PC-9 (cell line): Measurements from ENCODE around the gene ASXL1. TPM values are rescaled to one million over a fixed set of nuclear protein-coding genes. Genes with fewer than 3 reads are reported as not detected.

Source experiments
- BruUV-seq: library from RNA; stranded (reverse); fragments of 400-500 nt; replicated peaks from 2 replicates; lab custom pipeline; 2021; lab: Mats Ljungman, UMichigan
- CTCF ChIA-PET: fragments of 300-600 bp; sonication (Branson Sonifier 250); formaldehyde crosslinking; loops from one replicate; lab custom pipeline; 2022; ENCODE audit warnings: antibody characterized with exemption; lab: Charles Lee
- POLR2A ChIA-PET: fragments of 300-600 bp; sonication (Branson Sonifier 250); formaldehyde crosslinking; loops from one replicate; lab custom pipeline; 2022; ENCODE audit warnings: antibody characterized with exemption; ENCODE audit not compliant: unreplicated experiment; lab: Charles Lee
- DNase-seq, 2 experiments: peaks; one replicate each; pipeline versions ENCODE4 v3.0.0 to v3.0.0-alpha.2; 2015 to 2022; ENCODE audit warnings: mixed read lengths in 1 of 2
- H2AFZ ChIP-seq: fragments of 200-600 bp; sonication (generic); 2 replicates; pipeline ENCODE4 v1.8.1; 2017; ENCODE audit warnings: antibody characterized with exemption
- H3F3A ChIP-seq: fragments of 200-600 bp; sonication (generic); 2 replicates; pipeline ENCODE4 v1.8.1; 2017; ENCODE audit warnings: antibody characterized with exemption, mild to moderate bottlenecking, low read depth; ENCODE audit not compliant: insufficient read depth
- H3K27ac ChIP-seq: fragments of 200-600 bp; sonication (generic); 2 replicates; pipeline ENCODE4 v1.6.1; 2016; ENCODE audit warnings: mixed run types
- H3K27me3 ChIP-seq: fragments of 200-600 bp; sonication (generic); 2 replicates; pipeline ENCODE4 v1.6.1; 2016; ENCODE audit warnings: low read depth, mixed run types; ENCODE audit not compliant: insufficient read depth
- H3K36me3 ChIP-seq: fragments of 200-600 bp; sonication (generic); 2 replicates; pipeline ENCODE4 v1.6.1; 2016; ENCODE audit warnings: low read depth, mixed run types
- H3K4me1 ChIP-seq: fragments of 200-600 bp; sonication (generic); replicated peaks from 2 replicates; pipeline ENCODE4 v1.6.1; 2016; ENCODE audit warnings: mixed run types; ENCODE audit not compliant: insufficient read depth
- H3K4me2 ChIP-seq: fragments of 200-600 bp; sonication (generic); 2 replicates; pipeline ENCODE4 v1.6.1; 2017; ENCODE audit warnings: mixed run types
- H3K4me3 ChIP-seq: fragments of 200-600 bp; sonication (generic); 2 replicates; pipeline ENCODE4 v1.6.1; 2016; ENCODE audit warnings: mixed run types
- H3K79me2 ChIP-seq: fragments of 200-600 bp; sonication (generic); 2 replicates; pipeline ENCODE4 v1.6.1; 2017; ENCODE audit warnings: low read depth, mixed run types
- H3K9me2 ChIP-seq: fragments of 200-600 bp; sonication (generic); 2 replicates; pipeline ENCODE4 v1.8.1; 2017; ENCODE audit warnings: mild to moderate bottlenecking; ENCODE audit not compliant: insufficient read depth
- H3K9me3 ChIP-seq: fragments of 200-600 bp; sonication (generic); 2 replicates; pipeline ENCODE4 v1.8.1; 2016; ENCODE audit warnings: low read depth; ENCODE audit not compliant: insufficient read depth
- H4K20me1 ChIP-seq: fragments of 200-600 bp; sonication (generic); 2 replicates; pipeline ENCODE4 v1.8.1; 2017; ENCODE audit not compliant: insufficient read depth
- EZH2 ChIP-seq: fragments of 200-600 bp; sonication (generic); IDR thresholded peaks from 2 replicates; pipeline ENCODE4 v1.8.0; 2017; ENCODE audit warnings: antibody characterized with exemption, low read depth
- intact Hi-C: fragments of 100-400 bp; cut with micrococcal nuclease; formaldehyde crosslinking; loops from one replicate; pipeline ENCODE4 v1.10.0; 2022; ENCODE audit not compliant: unreplicated experiment
- total RNA-seq: library from RNA; stranded (reverse); gene quantifications from 2 replicates; pipeline ENCODE4 v1.2.3, GENCODE V29; 2021
- TF ChIP-seq, protein P1 (sequence below): fragments of 200-600 bp; sonication (generic); conservative IDR thresholded peaks from 2 replicates; pipeline ENCODE4 v1.6.1; 2017; ENCODE audit warnings: mixed run types, antibody characterized with exemption, mild to moderate bottlenecking, moderate library complexity

The ASXL1 gene
- total RNA-seq, 1 experiment from 2014 or later: 123 TPM

DNA sequence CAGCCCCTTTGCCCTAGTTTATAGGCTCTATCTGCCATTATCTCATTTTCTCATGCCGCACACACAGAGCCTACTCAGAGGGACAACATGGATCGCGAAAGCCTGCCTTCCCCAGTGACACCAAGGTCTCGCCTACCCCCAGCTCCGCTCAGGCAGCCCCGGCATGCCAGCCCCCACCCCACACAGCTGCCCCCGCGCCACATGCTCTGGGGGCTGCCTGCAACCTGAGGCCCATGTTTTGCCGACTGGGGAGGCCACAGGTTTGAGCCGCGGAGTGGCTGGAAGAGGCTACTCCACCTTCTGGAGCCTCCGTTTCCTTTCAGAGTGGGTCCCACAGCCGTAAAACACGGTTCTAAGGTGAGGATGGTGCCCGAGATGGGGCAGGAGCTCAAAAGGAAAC is 102.1 kb downstream of the ASXL1 start:
- TF ChIP-seq, protein P1, sequence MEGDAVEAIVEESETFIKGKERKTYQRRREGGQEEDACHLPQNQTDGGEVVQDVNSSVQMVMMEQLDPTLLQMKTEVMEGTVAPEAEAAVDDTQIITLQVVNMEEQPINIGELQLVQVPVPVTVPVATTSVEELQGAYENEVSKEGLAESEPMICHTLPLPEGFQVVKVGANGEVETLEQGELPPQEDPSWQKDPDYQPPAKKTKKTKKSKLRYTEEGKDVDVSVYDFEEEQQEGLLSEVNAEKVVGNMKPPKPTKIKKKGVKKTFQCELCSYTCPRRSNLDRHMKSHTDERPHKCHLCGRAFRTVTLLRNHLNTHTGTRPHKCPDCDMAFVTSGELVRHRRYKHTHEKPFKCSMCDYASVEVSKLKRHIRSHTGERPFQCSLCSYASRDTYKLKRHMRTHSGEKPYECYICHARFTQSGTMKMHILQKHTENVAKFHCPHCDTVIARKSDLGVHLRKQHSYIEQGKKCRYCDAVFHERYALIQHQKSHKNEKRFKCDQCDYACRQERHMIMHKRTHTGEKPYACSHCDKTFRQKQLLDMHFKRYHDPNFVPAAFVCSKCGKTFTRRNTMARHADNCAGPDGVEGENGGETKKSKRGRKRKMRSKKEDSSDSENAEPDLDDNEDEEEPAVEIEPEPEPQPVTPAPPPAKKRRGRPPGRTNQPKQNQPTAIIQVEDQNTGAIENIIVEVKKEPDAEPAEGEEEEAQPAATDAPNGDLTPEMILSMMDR: no peak
- TF ChIP-seq EZH2: no peak
- Histone ChIP-seq H3K9me3 (no peaks in the 10 kb centered on the region), H3K27me3 (no peaks in the 10 kb centered on the region), H3K9me2 (no peaks in the 10 kb centered on the region), H2AFZ (no peak overlapping the region), H3F3A (peaks cover 2% of the 10 kb centered on the region; the same call in 1 of the 2 replicates), H4K20me1 (peaks cover 5% of the 10 kb centered on the region; the same call in 1 of the 2 replicates), H3K4me1 (no peaks in the 10 kb centered on the region), H3K4me2 (no peak overlapping the region), H3K36me3 (no peaks in the 10 kb centered on the region), H3K27ac (no peak overlapping the region), H3K79me2 (peaks cover 9% of the 10 kb centered on the region; the same call in 1 of the 2 replicates), H3K4me3 (no peak overlapping the region)
- no peak for DNase-seq
- ChIA-PET POLR2A (no interaction called here), CTCF (no interaction called here)
- intact Hi-C loops: no loop called here
- no TSS peak for BruUV-seq

DNA sequence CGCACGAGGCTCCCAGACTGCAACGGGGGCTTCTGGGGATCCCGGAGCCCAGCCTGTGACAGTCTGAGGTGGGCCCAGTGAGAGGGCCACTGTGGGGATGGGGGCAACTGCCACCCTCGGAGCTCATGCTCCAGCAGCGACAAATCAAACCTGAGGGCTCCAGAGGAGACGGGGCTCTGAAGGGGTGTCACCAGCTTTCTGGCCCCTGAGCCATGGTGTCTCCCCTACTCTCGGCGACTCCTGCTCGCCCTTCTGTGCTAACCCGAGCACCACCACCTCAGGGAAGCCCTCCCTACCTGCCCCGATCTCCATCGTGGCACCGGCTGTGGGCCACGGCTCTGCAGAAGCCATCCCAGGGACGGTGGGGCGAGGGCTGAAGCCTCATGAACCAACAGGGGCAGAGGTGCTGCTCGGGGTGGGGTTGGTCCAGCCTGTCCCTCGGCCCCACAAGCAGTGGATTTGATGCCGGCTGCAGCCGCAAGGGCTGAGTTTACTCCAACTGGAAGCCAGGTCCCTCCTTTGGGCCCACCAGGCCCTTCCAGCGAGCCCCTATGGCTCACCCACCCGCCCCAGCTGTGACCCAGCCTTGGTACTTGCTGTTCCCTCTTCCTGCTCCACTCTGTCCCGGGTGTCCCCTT is 102.7 kb downstream of the ASXL1 start:
- TF ChIP-seq, protein P1: no peak
- no peak for TF ChIP-seq EZH2
- ChIA-PET CTCF (interaction anchor here (0.5 kb wide), 1 partner anchor 293 kb away, joined by 6 read pairs; no protein-coding TSS in a partner anchor), POLR2A (no interaction called here)
- no peak for DNase-seq
- no peak overlapping the region for H3K4me2 ChIP-seq
- peaks cover 4% of the 10 kb centered on the region; the same call in 1 of the 2 replicates for H4K20me1 ChIP-seq
- no peak overlapping the region for H3K4me3 ChIP-seq
- H3K36me3 ChIP-seq: no peaks in the 10 kb centered on the region
- H3K9me2 ChIP-seq: no peaks in the 10 kb centered on the region
- BruUV-seq: no TSS peak
- H3K4me1 ChIP-seq: peaks cover 1% of the 10 kb centered on the region; the same call in 1 of the 2 replicates
- intact Hi-C loops: no loop called here
- no peak overlapping the region for H3K27ac ChIP-seq
- peaks cover 6% of the 10 kb centered on the region; the same call in 1 of the 2 replicates for H3F3A ChIP-seq
- H3K9me3 ChIP-seq: no peaks in the 10 kb centered on the region
- H3K79me2 ChIP-seq: peaks cover 10% of the 10 kb centered on the region; the same call in 1 of the 2 replicates
- no peaks in the 10 kb centered on the region for H3K27me3 ChIP-seq
- no peak overlapping the region for H2AFZ ChIP-seq

DNA sequence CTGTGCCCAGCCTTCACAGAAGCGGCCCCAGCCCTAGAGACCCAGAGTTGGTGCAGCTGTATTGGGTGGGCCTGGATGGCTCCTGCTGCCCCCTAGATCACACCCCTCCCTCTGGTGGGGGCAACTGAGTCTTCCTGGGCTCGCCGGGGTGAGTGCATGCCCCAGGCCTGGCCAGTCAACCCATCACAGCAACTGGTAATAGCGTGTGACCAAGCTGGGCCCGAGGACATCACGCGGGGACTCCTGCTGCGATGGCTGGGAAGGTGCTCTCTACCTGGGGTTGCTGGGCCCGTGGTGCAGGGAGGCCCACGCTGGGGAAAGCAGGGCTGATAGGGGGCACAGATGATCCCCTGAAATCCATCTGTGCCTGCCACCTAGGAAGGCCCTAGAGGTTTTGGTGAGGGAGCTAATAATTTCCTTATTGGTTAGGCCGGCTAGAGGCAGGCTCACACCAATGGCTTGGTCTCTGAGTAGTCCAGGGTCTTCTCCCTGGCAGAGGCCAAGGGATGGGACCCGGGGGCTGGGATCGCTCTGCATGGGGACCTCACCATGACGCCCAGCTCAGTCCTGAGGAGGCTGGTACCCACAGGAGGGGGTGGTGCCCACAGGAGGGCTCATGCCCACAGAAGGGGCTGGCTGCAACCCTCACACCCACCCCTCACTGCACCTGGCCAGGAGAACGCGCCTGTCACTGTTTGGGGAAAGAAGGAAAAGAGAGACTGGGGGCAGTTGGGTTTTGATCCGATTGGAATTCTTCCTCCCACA is 103.9 kb downstream of the ASXL1 start:
- POLR2A ChIA-PET: no interaction called here
- intact Hi-C loops: no loop called here
- no peak overlapping the region for H2AFZ ChIP-seq
- TF ChIP-seq, protein P1: no peak
- H3F3A ChIP-seq: peaks cover 10% of the 10 kb centered on the region; the same call in 1 of the 2 replicates
- H3K4me2 ChIP-seq: no peak overlapping the region
- no TSS peak for BruUV-seq
- H3K79me2 ChIP-seq: peaks cover 10% of the 10 kb centered on the region; the same call in 1 of the 2 replicates
- peaks cover 4% of the 10 kb centered on the region; the same call in 1 of the 2 replicates for H4K20me1 ChIP-seq
- H3K9me2 ChIP-seq: no peaks in the 10 kb centered on the region
- CTCF ChIA-PET: interaction anchor here (0.6 kb wide), 1 partner anchor 1679 kb away, joined by 4 read pairs; no protein-coding TSS in a partner anchor
- H3K27me3 ChIP-seq: no peaks in the 10 kb centered on the region
- no peak for DNase-seq
- peaks cover 7% of the 10 kb centered on the region for H3K4me1 ChIP-seq
- no peak overlapping the region for H3K27ac ChIP-seq
- no peak overlapping the region for H3K4me3 ChIP-seq
- no peaks in the 10 kb centered on the region for H3K9me3 ChIP-seq
- no peaks in the 10 kb centered on the region for H3K36me3 ChIP-seq
